PC-9 (cell line): ENCODE measurements around the gene MAMDC4.

Experiments used
- EZH2 ChIP-seq: fragments of 200-600 bp; sonication (generic); IDR thresholded peaks from 2 replicates; pipeline ENCODE4 v1.8.0; 2017; ENCODE audit warnings: antibody characterized with exemption, low read depth
- TF ChIP-seq, protein P1 (sequence below): fragments of 200-600 bp; sonication (generic); conservative IDR thresholded peaks from 2 replicates; pipeline ENCODE4 v1.6.1; 2017; ENCODE audit warnings: mixed run types, antibody characterized with exemption, mild to moderate bottlenecking, moderate library complexity

- TF ChIP-seq, protein P1, sequence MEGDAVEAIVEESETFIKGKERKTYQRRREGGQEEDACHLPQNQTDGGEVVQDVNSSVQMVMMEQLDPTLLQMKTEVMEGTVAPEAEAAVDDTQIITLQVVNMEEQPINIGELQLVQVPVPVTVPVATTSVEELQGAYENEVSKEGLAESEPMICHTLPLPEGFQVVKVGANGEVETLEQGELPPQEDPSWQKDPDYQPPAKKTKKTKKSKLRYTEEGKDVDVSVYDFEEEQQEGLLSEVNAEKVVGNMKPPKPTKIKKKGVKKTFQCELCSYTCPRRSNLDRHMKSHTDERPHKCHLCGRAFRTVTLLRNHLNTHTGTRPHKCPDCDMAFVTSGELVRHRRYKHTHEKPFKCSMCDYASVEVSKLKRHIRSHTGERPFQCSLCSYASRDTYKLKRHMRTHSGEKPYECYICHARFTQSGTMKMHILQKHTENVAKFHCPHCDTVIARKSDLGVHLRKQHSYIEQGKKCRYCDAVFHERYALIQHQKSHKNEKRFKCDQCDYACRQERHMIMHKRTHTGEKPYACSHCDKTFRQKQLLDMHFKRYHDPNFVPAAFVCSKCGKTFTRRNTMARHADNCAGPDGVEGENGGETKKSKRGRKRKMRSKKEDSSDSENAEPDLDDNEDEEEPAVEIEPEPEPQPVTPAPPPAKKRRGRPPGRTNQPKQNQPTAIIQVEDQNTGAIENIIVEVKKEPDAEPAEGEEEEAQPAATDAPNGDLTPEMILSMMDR, result no peak
- no peak for TF ChIP-seq EZH2
These were observed 34.8 kb downstream of the MAMDC4 start for GRCh38 chr9:136886610-136887597.
